ENCODE data around the gene STARD8. TPM values are rescaled to one million over a fixed set of nuclear protein-coding genes. Genes with fewer than 3 reads are reported as not detected.

The STARD8 gene
- total and polyA plus RNA-seq, 2 donors (not counting 3 experiments of a cell fraction or from before 2014, with no cell fraction given) = 6.8 to 14.8 TPM

DNA sequence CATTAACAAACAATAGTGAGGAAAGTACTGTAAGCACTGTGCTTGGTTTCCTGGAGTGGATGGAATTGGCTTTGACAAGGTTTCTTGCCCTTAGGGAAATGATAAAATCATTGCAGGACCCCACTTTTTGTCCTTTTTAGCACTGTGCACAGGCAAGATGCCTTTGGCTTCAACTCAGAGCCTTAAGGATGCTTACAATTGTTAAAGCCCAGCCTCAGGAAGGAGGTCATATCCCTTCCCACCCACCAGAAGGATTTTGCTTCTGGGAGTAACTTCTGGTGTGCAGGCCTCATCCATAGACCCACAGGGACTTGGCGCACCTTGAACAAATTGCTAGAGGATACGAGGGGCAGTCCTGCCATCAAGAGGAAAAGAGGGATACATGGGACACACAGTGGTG lies 44.5 kb downstream of the STARD8 start:
- CTCF ChIA-PET = interaction anchor here (1.3 kb wide), 1 partner anchor 93 kb away, joined by 4 read pairs; no protein-coding TSS in a partner anchor
- DNase-seq (ENCODE audit: low read depth, low spot score) = no peak

GRCh38 chrX:68692651-68693050 lies 45.2 kb downstream of the STARD8 start:
- Histone ChIP-seq H3K9ac (replicated peaks; ENCODE audit: extremely low read depth, insufficient read depth, low read length) (no peak overlapping the region), H3K27me3 (ENCODE audit: control insufficient read depth in 2 of 2, insufficient read depth in 2 of 2, low read length in 2 of 2) (no peaks in the 10 kb centered on the region), H3K36me3 (ENCODE audit: control insufficient read depth in 2 of 2, extremely low read depth in 1 of 2, insufficient read depth in 2 of 2, low read length in 2 of 2) (no peaks in the 10 kb centered on the region), H3K9me3 (replicated peaks; ENCODE audit: control insufficient read depth, insufficient read depth, low read length) (no peaks in the 10 kb centered on the region), H3K27ac (ENCODE audit: insufficient read depth, low read depth, low read length) (peak overlapping the region; percentile 46), H3K9me1 (replicated peaks; ENCODE audit: control insufficient read depth, extremely low read depth, insufficient read depth, low read length) (no peaks in the 10 kb centered on the region), H3K79me2 (ENCODE audit: control insufficient read depth, insufficient read depth, low read length) (peaks cover 25% of the 10 kb centered on the region), H3K4me2 (ENCODE audit: insufficient read depth, low read length) (no peak overlapping the region), H3K4me3 (replicated peaks in 1 of 3; ENCODE audit: insufficient read depth in 1 of 3, low read depth in 1 of 3, low read length in 3 of 3) (no peak overlapping the region), H4K20me1 (replicated peaks; ENCODE audit: control insufficient read depth, extremely low read depth, insufficient read depth, low read length) (no peaks in the 10 kb centered on the region), H3K4me1 (ENCODE audit: control insufficient read depth, extremely low read depth, insufficient read depth, low read length) (peaks cover 53% of the 10 kb centered on the region), H2AFZ (ENCODE audit: low read depth, low read length) (no peak overlapping the region)
- FAIRE-seq (peak; percentile 72), DNase-seq (ENCODE audit: low read depth, low spot score) (no peak)
- intact Hi-C loops (cut with micrococcal nuclease) = loop anchor here (1.0 to 5.0 kb wide), 2 partner anchors 8 to 45 kb away; partner anchors contain the start of gene STARD8
- no TSS peak for BruUV-seq (replicated peaks)
- POLR2A ChIA-PET = no interaction called here
- dilution Hi-C loops (cut with MboI; ENCODE audit: extremely low pct_ligation_motif_present, low sequenced_read_pairs) = no loop called here
- no peak for TF ChIP-seq POLR2A (IDR thresholded peaks at IDR 0.05; ENCODE audit: low read depth, low read length)
- peak; percentile 34 for TF ChIP-seq FOS (IDR thresholded peaks at IDR 0.05; ENCODE audit: borderline replicate concordance, insufficient read depth, low read length)
- TF ChIP-seq, protein P1, sequence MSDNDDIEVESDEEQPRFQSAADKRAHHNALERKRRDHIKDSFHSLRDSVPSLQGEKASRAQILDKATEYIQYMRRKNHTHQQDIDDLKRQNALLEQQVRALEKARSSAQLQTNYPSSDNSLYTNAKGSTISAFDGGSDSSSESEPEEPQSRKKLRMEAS (IDR thresholded peaks at IDR 0.05; ENCODE audit: insufficient read depth, insufficient read length) = no peak
- CTCF ChIA-PET = interaction anchor here (1.3 kb wide), 1 partner anchor 94 kb away, joined by 4 read pairs; no protein-coding TSS in a partner anchor

More for the DNA sequence above, 44.5 kb downstream of the STARD8 start:
- Histone ChIP-seq H3K4me1 (ENCODE audit: control insufficient read depth, extremely low read depth, insufficient read depth, low read length) (peaks cover 46% of the 10 kb centered on the region), H3K27me3 (ENCODE audit: control insufficient read depth in 2 of 2, insufficient read depth in 2 of 2, low read length in 2 of 2) (no peaks in the 10 kb centered on the region), H3K4me2 (ENCODE audit: insufficient read depth, low read length) (no peak overlapping the region), H3K79me2 (ENCODE audit: control insufficient read depth, insufficient read depth, low read length) (peaks cover 25% of the 10 kb centered on the region), H4K20me1 (replicated peaks; ENCODE audit: control insufficient read depth, extremely low read depth, insufficient read depth, low read length) (no peaks in the 10 kb centered on the region), H2AFZ (ENCODE audit: low read depth, low read length) (no peak overlapping the region), H3K36me3 (ENCODE audit: control insufficient read depth in 2 of 2, extremely low read depth in 1 of 2, insufficient read depth in 2 of 2, low read length in 2 of 2) (no peaks in the 10 kb centered on the region), H3K4me3 (replicated peaks in 1 of 3; ENCODE audit: insufficient read depth in 1 of 3, low read depth in 1 of 3, low read length in 3 of 3) (no peak overlapping the region), H3K9me1 (replicated peaks; ENCODE audit: control insufficient read depth, extremely low read depth, insufficient read depth, low read length) (no peaks in the 10 kb centered on the region), H3K27ac (ENCODE audit: insufficient read depth, low read depth, low read length) (peak overlapping the region; percentile 46), H3K9me3 (replicated peaks; ENCODE audit: control insufficient read depth, insufficient read depth, low read length) (no peaks in the 10 kb centered on the region), H3K9ac (replicated peaks; ENCODE audit: extremely low read depth, insufficient read depth, low read length) (no peak overlapping the region)
- no peak for TF ChIP-seq FOS (IDR thresholded peaks at IDR 0.05; ENCODE audit: borderline replicate concordance, insufficient read depth, low read length)
- dilution Hi-C loops (cut with MboI; ENCODE audit: extremely low pct_ligation_motif_present, low sequenced_read_pairs) (no loop called here), intact Hi-C loops (cut with micrococcal nuclease) (loop anchor here (5.0 kb wide), 1 partner anchor 45 kb away; the partner anchor contains the start of gene STARD8)
- POLR2A ChIA-PET = no interaction called here
- no TSS peak for BruUV-seq (replicated peaks)
- peak; percentile 88 for FAIRE-seq
